ENCODE measurements around the gene GRAMD1A.
"Not testable (repeated sequence)": the region's sequence is repeated elsewhere in the genome, so short reads cannot be mapped to it uniquely, and the experiment has no call there.

- TF ChIP-seq CTCF (IDR thresholded peaks at IDR 0.05; ENCODE audit: low read depth, low read length, poor library complexity, severe bottlenecking); EZH2phosphoT487 (IDR thresholded peaks at IDR 0.05; ENCODE audit: borderline replicate concordance, low read length): not testable (repeated sequence)
Measured at GRCh38 chr19:34998224-34998623, 1.9 kb upstream of the GRAMD1A start.
